GM21825 (cell line): ENCODE results near the gene INSC.

ENCODE experiments used
- ATAC-seq: cut with Tn5 transposase; IDR thresholded peaks from one replicate; pipeline ENCODE4 v1.9.1; 2021; ENCODE audit warnings: mild to moderate bottlenecking, moderate library complexity; ENCODE audit not compliant: unreplicated experiment

Gene INSC

DNA sequence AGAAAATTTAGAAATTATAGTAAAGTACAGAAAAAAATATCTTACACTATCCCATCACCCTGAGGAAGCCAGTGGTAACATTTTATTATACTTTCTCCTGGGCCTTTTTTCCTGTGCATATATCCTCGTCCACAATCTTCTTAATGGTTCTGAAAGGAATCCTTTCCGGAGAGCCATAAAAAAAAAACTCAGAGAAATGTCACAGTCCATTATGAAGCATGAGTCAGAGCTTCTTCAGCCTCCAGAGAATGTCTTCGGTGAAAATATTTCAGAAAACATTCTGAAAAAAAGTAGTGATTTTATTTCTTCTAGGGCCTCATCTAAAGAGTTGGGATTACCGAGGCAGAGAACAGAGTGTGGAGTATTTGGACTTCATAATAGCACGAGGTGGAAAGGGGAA, 163.4 kb downstream of the INSC start:
- no peak for ATAC-seq

DNA sequence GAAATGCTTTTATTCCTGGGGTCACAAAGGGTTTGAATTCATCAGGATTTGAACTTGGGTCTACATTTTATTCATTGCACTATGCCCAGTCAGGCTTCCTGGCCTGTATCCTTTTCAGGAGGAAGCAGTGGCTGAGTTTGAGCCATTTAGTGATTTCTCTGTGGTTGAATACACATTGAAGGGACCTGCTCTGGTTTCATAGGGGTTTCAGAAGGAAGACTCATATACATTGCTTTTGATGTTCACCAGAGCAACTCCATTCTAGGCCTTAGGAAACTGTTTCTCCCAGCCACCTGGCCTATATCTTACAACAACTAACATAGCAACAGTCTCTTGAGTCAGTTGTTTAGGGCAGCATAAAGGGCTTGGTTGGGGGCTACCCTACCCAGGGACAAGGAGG, 165.7 kb downstream of the INSC start:
- ATAC-seq = no peak

- no peak for ATAC-seq
Observed at GRCh38 chr11:15282754-15283153, 168.0 kb downstream of the INSC start.

- ATAC-seq = no peak
Observed at GRCh38 chr11:15286465-15286864, 171.7 kb downstream of the INSC start.

GRCh38 chr11:15288863-15289262, 174.1 kb downstream of the INSC start:
- no peak for ATAC-seq

- ATAC-seq = no peak
Observed at GRCh38 chr11:15289723-15290122, 175.0 kb downstream of the INSC start.

DNA sequence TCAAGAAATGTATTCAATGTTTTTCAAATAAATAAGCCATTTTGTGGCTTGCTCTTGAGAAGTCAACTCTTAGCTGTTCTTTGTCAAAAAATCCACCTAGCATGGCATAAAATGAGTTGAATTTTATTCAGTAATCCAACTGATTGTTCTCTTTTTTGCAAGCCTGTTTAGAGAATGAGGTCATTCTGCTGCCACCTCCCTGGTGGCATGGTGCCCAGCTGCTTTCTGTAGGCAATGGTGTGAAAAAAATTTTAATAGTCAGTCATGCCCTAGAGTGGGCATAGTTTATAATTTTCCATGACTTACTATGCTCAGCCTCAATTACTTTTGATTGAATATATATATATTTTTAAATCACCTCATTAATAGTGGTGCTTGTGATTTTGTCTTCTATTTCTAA, 177.2 kb downstream of the INSC start:
- no peak for ATAC-seq

- no peak for ATAC-seq
Observed at GRCh38 chr11:15293975-15294620, 179.4 kb downstream of the INSC start.

DNA sequence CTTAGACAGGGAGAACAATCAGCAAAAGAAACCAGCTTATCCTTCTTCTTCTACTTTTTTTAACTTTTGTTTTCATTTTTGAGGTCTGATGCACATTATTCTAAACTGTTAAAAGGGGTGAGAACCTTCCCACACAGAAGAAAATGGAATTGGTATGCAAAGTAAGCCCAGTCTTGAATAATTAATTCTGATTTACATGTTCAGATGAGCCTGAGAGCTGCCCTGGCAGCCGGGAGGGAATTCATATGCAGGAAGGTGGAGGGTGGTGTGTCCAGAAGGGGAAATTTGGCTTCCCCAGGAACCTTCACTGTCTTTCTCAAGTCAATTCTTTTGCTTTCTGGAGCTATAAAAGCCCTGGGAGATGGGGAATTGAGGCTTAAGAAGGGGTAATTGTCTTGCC, 181.0 kb downstream of the INSC start:
- ATAC-seq = no peak
